ENCODE data around the gene LYRM4.
"Not testable (repeated sequence)": the region's sequence is repeated elsewhere in the genome, so short reads cannot be mapped to it uniquely, and the experiment has no call there.

The LYRM4 gene

GRCh38 chr6:5124526-5124925, 136.2 kb downstream of the LYRM4 start:
- Histone ChIP-seq H3K36me3 (ENCODE audit: insufficient read depth, low read depth, low read length) (no peaks in the 10 kb centered on the region), H3K9me3 (ENCODE audit: insufficient read depth, low read depth, low read length) (peaks cover 4% of the 10 kb centered on the region; the same call in 1 of the 2 replicates), H3K4me3 (ENCODE audit: low read length) (no peak overlapping the region), H3K27me3 (ENCODE audit: insufficient read depth, low read length) (no peaks in the 10 kb centered on the region), H3K9ac (ENCODE audit: low read depth, low read length) (no peak overlapping the region), H3K27ac (ENCODE audit: low read length) (no peak overlapping the region), H3K4me1 (ENCODE audit: insufficient read depth, low read length) (peaks cover 6% of the 10 kb centered on the region; the same call in 1 of the 2 replicates)

GRCh38 chr6:5123296-5124143, 137.2 kb downstream of the LYRM4 start:
- H3K27me3 ChIP-seq (ENCODE audit: insufficient read depth, low read length) = no peaks in the 10 kb centered on the region
- no peak overlapping the region for H3K4me3 ChIP-seq (ENCODE audit: low read length)
- peaks cover 4% of the 10 kb centered on the region; the same call in 1 of the 2 replicates for H3K9me3 ChIP-seq (ENCODE audit: insufficient read depth, low read depth, low read length)
- no peaks in the 10 kb centered on the region for H3K36me3 ChIP-seq (ENCODE audit: insufficient read depth, low read depth, low read length)
- no peak overlapping the region for H3K27ac ChIP-seq (ENCODE audit: low read length)
- H3K4me1 ChIP-seq (ENCODE audit: insufficient read depth, low read length) = peaks cover 6% of the 10 kb centered on the region; the same call in 1 of the 2 replicates
- H3K9ac ChIP-seq (ENCODE audit: low read depth, low read length) = no peak overlapping the region

DNA sequence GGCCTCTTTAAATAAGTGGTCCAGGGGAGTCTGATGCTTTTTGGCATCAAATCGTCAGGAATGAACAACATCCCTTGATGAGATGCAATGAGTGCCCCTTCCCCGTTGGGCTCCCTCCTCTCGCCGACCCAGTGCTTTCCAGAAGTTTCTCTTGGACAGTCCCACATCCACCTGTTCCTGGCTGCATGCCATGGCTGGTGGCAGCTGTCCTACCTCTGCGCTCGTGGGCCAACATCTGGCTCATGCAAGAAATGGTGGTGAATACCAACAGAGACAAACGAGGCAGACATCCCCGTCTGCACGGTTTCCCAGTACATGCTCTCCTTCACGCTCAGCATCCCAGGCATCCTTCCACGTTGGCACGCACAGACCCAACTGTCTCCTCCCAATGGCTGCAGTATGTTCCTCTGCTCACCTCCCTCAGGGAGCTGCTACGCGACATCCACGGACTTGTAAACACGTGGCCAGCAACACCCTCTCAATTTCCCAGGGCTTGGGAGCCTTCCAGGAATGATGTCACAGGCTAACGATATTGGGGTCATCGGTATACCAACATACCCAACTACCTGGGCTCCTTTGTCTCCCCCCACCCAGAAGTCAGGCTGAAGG, 138.1 kb downstream of the LYRM4 start:
- Histone ChIP-seq H3K4me3 (ENCODE audit: low read length) (no peak overlapping the region), H3K36me3 (ENCODE audit: insufficient read depth, low read depth, low read length) (no peaks in the 10 kb centered on the region), H3K9ac (ENCODE audit: low read depth, low read length) (no peak overlapping the region), H3K4me1 (ENCODE audit: insufficient read depth, low read length) (peaks cover 6% of the 10 kb centered on the region; the same call in 1 of the 2 replicates), H3K27ac (ENCODE audit: low read length) (no peak overlapping the region), H3K27me3 (ENCODE audit: insufficient read depth, low read length) (no peaks in the 10 kb centered on the region), H3K9me3 (ENCODE audit: insufficient read depth, low read depth, low read length) (peaks cover 4% of the 10 kb centered on the region; the same call in 1 of the 2 replicates)

GRCh38 chr6:5121956-5122355, 138.8 kb downstream of the LYRM4 start:
- Histone ChIP-seq H3K4me1 (ENCODE audit: insufficient read depth, low read length) (peaks cover 6% of the 10 kb centered on the region; the same call in 1 of the 2 replicates), H3K4me3 (ENCODE audit: low read length) (no peak overlapping the region), H3K27ac (ENCODE audit: low read length) (no peak overlapping the region), H3K27me3 (ENCODE audit: insufficient read depth, low read length) (no peaks in the 10 kb centered on the region), H3K36me3 (ENCODE audit: insufficient read depth, low read depth, low read length) (no peaks in the 10 kb centered on the region), H3K9ac (ENCODE audit: low read depth, low read length) (no peak overlapping the region), H3K9me3 (ENCODE audit: insufficient read depth, low read depth, low read length) (peaks cover 4% of the 10 kb centered on the region; the same call in 1 of the 2 replicates)

GRCh38 chr6:5121479-5121878, 139.3 kb downstream of the LYRM4 start:
- Histone ChIP-seq H3K27me3 (ENCODE audit: insufficient read depth, low read length) (no peaks in the 10 kb centered on the region), H3K27ac (ENCODE audit: low read length) (no peak overlapping the region), H3K36me3 (ENCODE audit: insufficient read depth, low read depth, low read length) (no peaks in the 10 kb centered on the region), H3K4me1 (ENCODE audit: insufficient read depth, low read length) (peaks cover 6% of the 10 kb centered on the region; the same call in 1 of the 2 replicates), H3K9me3 (ENCODE audit: insufficient read depth, low read depth, low read length) (peaks cover 4% of the 10 kb centered on the region; the same call in 1 of the 2 replicates), H3K9ac (ENCODE audit: low read depth, low read length) (no peak overlapping the region), H3K4me3 (ENCODE audit: low read length) (no peak overlapping the region)

DNA sequence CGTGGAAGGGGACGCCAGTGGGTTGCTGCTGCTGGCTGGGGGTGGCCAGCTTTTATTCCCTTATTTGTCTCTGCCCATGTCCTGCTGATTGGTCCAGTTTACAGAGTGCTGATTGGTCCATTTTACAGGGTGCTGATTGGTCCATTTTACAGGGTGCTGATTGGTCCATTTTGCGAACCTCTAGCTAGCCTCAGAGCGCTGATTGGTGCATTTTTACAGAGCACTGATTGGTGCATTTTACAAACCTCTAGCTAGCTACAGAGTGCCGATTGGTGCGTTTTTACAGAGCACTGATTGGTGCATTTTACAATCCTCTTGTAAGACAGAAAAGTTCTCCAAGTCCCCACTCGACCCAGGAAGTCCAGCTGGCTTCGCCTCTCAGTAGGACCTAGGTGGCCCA, 140.2 kb downstream of the LYRM4 start:
- not testable (repeated sequence) for H3K4me1 ChIP-seq (ENCODE audit: insufficient read depth, low read length); H3K36me3 ChIP-seq (ENCODE audit: insufficient read depth, low read depth, low read length); H3K27ac ChIP-seq (ENCODE audit: low read length); H3K27me3 ChIP-seq (ENCODE audit: insufficient read depth, low read length); H3K9me3 ChIP-seq (ENCODE audit: insufficient read depth, low read depth, low read length); H3K9ac ChIP-seq (ENCODE audit: low read depth, low read length); H3K4me3 ChIP-seq (ENCODE audit: low read length)

DNA sequence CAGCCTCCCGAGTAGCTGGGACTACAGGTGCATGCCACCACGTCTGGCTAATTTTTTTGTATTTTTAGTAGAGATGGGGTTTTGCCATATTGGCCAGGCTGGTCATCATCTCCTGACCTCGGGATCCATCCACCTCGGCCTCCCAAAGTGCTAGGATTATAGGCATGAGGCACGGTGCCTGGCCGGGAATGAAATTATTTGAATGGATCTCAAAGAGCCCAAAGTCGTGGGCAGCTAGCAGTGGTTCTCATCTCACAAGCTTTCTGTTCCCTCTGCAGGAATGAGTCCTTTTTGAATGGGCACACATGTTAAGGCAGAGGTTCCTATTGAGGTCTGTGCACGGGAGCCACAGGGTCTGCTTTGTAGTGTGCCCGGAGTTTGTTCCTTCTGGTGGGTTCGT, 140.7 kb downstream of the LYRM4 start:
- no peaks in the 10 kb centered on the region for H3K27me3 ChIP-seq (ENCODE audit: insufficient read depth, low read length)
- H3K9ac ChIP-seq (ENCODE audit: low read depth, low read length) = no peak overlapping the region
- no peaks in the 10 kb centered on the region for H3K4me1 ChIP-seq (ENCODE audit: insufficient read depth, low read length)
- H3K36me3 ChIP-seq (ENCODE audit: insufficient read depth, low read depth, low read length) = no peaks in the 10 kb centered on the region
- H3K9me3 ChIP-seq (ENCODE audit: insufficient read depth, low read depth, low read length) = peaks cover 4% of the 10 kb centered on the region; the same call in 1 of the 2 replicates
- no peak overlapping the region for H3K4me3 ChIP-seq (ENCODE audit: low read length)
- no peak overlapping the region for H3K27ac ChIP-seq (ENCODE audit: low read length)

- no peak overlapping the region for H3K4me3 ChIP-seq (ENCODE audit: low read length)
- H3K36me3 ChIP-seq (ENCODE audit: insufficient read depth, low read depth, low read length) = no peaks in the 10 kb centered on the region
- H3K9me3 ChIP-seq (ENCODE audit: insufficient read depth, low read depth, low read length) = peaks cover 4% of the 10 kb centered on the region; the same call in 1 of the 2 replicates
- H3K27ac ChIP-seq (ENCODE audit: low read length) = no peak overlapping the region
- H3K27me3 ChIP-seq (ENCODE audit: insufficient read depth, low read length) = no peaks in the 10 kb centered on the region
- no peaks in the 10 kb centered on the region for H3K4me1 ChIP-seq (ENCODE audit: insufficient read depth, low read length)
- H3K9ac ChIP-seq (ENCODE audit: low read depth, low read length) = no peak overlapping the region
These were observed 141.4 kb downstream of the LYRM4 start for GRCh38 chr6:5119090-5119951.

DNA sequence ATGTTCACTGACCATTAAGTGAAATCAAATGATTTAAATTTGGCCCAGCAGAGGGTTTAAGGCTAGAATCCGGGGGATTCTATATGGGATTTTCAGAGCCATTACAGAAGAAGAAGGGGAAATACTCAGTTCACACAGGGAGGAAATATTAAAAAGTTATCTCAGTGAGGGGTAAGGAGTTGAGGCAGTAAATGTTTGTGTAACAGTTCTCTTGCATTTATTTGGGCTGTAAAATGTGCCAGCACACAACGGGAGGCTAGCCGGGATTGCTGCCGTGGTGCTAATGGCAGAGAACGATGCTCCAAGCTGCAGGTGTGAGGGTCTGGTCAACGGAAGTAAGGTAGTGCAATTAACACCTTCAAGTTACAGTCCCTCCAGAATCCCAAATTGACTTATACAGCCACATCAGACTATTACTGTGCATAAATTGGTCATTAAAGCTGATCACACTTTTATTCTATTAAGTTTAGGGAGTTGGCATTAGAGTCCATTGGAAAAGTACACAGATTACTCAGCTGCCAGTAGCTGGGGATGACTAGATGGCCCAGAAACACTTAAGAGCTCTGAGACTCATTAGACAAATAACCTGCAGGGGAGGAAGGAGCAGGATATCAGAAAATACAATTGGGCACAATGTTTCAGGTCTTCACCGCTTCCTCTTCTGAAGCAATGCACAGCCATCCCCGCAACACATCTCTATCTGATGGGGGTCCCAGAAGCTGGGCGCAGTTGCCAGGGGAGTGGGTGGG, 144.3 kb downstream of the LYRM4 start:
- Histone ChIP-seq H3K9me3 (ENCODE audit: insufficient read depth, low read depth, low read length) (peaks cover 4% of the 10 kb centered on the region; the same call in 1 of the 2 replicates), H3K4me1 (ENCODE audit: insufficient read depth, low read length) (no peaks in the 10 kb centered on the region), H3K9ac (ENCODE audit: low read depth, low read length) (no peak overlapping the region), H3K36me3 (ENCODE audit: insufficient read depth, low read depth, low read length) (no peaks in the 10 kb centered on the region), H3K27me3 (ENCODE audit: insufficient read depth, low read length) (no peaks in the 10 kb centered on the region), H3K27ac (ENCODE audit: low read length) (no peak overlapping the region), H3K4me3 (ENCODE audit: low read length) (no peak overlapping the region)

DNA sequence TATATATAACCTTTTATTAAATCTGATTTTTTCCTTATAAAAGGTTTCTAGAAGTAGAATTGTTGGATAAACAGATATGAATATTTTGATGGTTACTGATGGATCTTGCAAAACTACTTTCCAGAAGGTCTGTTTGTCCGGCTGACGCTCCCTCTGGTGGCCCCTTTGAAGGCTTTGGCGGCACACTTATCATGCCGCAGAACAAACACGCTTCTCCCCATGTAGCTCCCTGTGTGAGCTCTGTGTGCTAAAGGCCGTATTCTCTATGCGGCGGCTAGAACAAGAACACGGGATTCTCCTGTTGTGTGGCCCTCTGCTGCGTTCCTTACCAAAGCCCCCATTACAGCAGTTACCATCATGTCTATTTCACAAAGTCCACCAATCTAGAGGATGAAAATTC, 145.6 kb downstream of the LYRM4 start:
- H3K9me3 ChIP-seq (ENCODE audit: insufficient read depth, low read depth, low read length) = no peaks in the 10 kb centered on the region
- no peaks in the 10 kb centered on the region for H3K4me1 ChIP-seq (ENCODE audit: insufficient read depth, low read length)
- no peak overlapping the region for H3K27ac ChIP-seq (ENCODE audit: low read length)
- H3K36me3 ChIP-seq (ENCODE audit: insufficient read depth, low read depth, low read length) = no peaks in the 10 kb centered on the region
- H3K9ac ChIP-seq (ENCODE audit: low read depth, low read length) = no peak overlapping the region
- H3K4me3 ChIP-seq (ENCODE audit: low read length) = no peak overlapping the region
- no peaks in the 10 kb centered on the region for H3K27me3 ChIP-seq (ENCODE audit: insufficient read depth, low read length)

- Histone ChIP-seq H3K27me3 (ENCODE audit: insufficient read depth, low read length) (no peaks in the 10 kb centered on the region), H3K36me3 (ENCODE audit: insufficient read depth, low read depth, low read length) (no peaks in the 10 kb centered on the region)
These were observed 147.7 kb downstream of the LYRM4 start for GRCh38 chr6:5113096-5113495.

More at GRCh38 chr6:5113096-5113495, 147.7 kb downstream of the LYRM4 start:
- Histone ChIP-seq H3K9ac (ENCODE audit: low read depth, low read length) (no peak overlapping the region), H3K27ac (ENCODE audit: low read length) (no peak overlapping the region), H3K9me3 (ENCODE audit: insufficient read depth, low read depth, low read length) (no peaks in the 10 kb centered on the region), H3K4me3 (ENCODE audit: low read length) (no peak overlapping the region), H3K4me1 (ENCODE audit: insufficient read depth, low read length) (no peaks in the 10 kb centered on the region)

Measured in iPS-20b (cell line).